SH-SY5Y (cell line): ENCODE data around the gene ITGB2.

ENCODE experiments used
- GATA2 ChIP-seq: IDR thresholded peaks from 2 replicates; pipeline ENCODE4 v1.6.1; 2011; ENCODE audit warnings: mild to moderate bottlenecking, low read depth, low read length
- GATA3 ChIP-seq: IDR thresholded peaks from 2 replicates; pipeline ENCODE4 v1.6.1; 2011; ENCODE audit warnings: low read depth, mild to moderate bottlenecking, low read length, moderate library complexity

The ITGB2 gene

DNA sequence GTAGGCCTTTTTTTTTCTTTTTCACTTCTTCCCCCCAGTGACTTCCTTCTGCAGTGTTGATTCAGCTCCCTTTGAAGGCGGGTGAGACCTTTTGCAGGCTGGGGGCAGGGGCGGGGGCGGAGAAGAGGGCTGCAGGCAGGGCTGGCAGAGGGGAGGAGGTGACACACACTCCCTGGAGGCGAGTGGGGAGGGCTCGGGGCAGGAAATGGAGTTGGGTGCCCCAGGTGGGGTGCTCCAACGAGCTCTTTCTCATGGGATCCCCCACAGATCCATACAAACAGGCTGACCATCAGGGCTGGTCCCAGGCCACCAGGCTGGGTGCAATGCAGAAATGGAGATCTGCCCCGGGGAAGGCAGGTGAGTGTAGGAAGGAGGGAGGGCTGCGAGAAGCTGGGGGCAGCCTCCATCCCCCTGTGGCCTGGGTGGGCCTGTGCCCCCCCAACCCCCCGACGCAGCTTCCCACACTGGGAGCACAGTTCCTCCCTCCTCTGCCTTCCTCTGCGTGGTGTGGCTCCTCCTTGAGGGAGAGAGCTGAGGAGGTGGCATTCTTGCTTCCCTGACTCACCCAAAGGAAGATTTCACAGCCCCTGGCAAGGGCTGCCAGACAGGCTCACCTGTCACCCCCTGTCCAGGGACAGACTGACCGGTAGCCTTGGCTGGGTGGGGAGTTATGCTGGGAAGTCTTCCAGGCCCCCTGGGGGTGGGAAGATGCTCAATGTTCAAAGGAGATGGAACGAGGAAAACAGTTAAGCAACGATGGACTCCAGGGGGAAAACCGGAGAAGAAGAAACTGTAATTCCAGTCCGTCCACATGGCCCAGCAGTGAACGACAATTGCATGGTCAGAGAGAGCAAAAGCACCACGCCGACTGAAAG, 7.1 kb upstream of the ITGB2 start:
- TF ChIP-seq GATA3: no peak
- TF ChIP-seq GATA2: no peak

DNA sequence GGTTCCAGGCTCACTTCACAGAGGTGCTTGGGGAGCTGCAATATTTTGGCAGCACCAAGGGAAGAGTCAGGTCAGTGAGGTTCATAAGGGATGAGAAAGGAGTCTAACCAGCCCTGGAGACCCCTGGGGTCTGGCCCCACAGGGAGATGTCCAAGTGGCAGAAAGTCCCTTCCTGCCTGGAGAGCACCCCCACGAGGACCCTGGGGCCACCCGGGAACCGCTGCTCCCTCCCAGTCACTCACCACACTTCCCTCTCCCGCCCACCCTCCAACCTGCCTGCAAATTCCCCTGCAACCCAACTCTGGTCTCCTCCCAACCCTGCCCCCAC, 6.5 kb upstream of the ITGB2 start:
- TF ChIP-seq GATA2 (no peak), GATA3 (no peak)

DNA sequence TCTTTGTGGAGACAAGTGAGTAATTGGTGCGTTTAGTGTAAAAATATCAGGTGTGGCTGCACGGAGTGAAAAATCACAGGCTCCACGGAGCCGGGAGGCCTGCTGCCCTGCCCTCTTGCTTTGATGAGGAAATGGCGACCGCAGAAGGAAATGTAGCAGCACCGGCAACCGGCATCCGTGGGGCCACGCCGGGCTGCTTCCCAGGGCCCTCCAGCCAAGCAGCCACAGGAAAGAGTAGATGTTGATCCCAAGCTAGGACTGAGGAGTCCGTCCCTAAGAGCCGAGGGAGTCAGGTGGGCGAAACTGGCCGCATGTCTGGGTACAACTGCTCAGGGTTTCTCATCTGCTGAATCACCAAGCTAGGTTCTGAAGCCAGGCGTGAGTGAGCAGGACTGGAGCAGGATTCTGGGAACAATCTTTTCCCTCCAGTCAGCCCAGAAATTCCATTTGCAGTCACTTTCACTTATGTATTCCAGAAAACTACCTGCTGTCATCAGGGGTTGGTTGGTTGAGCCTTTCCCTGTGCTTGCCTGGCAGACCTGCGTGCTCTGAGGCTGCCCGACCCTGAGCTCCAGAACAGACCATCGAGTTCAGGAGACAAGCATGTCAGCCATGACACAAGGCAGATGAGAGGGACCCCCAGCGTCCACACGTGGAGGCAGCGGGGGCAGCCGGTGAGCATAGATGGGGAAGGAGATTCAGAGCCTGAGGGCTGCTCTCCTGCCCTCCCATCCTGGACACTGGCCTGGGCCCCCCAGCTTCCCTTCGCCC, 5.8 kb upstream of the ITGB2 start:
- TF ChIP-seq GATA2: no peak
- no peak for TF ChIP-seq GATA3

DNA sequence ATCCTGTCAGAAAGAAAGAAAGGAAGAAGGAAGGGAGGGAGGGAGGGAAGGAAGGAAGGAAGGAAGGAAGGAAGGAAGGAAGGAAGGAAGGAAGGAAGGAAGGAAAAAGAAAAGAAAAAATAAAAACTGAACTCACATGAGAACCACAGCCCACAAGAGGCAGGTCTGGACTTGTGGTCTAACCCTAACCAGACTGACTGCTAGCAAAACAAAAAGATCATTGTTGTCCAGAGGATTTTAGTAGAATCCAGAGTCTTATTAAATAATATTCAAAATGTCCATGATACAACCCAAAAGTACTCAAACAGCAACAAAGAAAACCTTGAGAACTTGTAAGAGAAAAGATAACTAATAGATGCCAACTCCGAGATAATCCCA, 4.7 kb upstream of the ITGB2 start:
- no peak for TF ChIP-seq GATA2

DNA sequence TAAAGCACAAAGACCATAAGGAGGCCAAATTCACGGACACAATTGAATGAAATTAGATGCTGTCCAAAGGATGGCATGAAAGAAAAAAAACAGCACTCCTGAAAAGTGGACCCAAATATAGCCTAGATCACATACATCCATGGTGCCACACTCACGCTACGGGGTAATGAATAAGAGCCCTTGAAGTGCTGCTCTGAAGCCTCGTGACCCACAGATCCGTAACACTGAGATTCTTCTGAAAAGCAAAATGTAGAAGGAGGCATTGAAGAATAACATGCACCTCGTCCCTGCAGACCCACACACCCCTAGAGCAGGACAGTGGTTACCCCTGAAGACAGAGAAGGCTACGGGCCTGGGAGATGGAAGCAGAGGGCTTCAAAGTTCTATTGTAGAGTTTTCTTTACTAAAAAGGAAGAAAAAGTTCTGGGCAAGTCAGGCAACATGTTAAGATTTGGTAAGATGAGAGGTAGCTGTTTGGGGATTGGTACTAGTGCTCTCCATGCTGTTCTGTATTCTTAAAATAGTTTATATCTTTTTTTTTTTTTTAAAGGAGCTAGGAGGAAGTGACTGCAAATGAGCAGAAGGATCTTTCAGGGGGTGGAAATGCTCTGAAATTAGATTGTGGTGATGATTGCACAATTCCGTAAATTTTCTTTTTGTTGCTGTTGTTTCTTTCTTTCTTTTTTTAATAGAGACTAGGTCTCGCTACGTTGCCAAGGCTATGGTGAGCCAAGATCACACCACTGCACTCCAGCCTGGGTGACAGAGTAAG, 4.1 kb upstream of the ITGB2 start:
- TF ChIP-seq GATA3 (no peak), GATA2 (no peak)

DNA sequence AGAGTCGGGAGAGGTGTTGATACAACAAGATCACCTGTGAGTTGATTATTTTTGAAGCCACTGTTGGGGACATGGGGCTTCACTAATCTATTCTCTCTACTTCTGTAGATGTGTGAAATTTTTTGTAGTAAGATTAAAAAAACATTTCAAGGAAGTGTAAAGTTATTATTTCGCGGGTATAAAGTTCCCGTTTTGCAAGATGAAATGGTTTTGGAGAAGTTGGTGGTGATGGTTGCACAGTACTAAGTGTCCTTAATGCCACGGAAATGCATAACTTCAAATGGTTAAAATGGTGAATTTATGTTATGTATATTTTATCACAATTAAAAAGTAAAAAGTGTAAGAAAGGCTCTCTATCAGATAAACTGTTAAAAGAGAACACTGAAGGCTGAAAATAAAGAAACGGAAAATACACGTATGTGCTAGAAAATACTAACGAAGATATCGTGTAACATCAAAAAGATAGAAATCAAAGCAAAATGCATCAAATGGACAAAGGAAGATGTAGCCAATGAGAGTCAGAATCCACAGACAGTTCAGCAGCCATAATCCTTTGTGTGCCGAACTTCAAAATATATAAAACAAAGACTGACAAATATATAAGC, 2.9 kb upstream of the ITGB2 start:
- TF ChIP-seq GATA2 (no peak), GATA3 (no peak)

DNA sequence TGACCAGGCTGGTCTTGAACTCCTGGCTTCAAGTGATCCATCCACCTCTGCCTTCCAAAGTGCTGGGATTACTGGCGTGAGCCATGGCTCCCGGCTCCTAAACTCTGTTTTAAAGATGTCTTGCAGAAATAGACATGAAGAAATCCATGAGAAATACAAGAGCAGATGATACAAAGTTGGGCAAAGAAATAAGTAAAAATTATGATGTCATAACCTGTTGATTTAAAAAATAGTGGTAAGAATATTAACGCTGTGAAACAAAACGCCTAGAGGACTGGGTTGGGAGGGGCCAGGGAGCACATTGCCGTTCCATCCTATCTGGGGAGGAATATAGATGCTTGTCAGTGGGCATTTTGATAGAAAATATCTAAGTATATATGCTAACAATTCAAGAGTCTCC, 1.2 kb upstream of the ITGB2 start:
- no peak for TF ChIP-seq GATA2
- no peak for TF ChIP-seq GATA3

DNA sequence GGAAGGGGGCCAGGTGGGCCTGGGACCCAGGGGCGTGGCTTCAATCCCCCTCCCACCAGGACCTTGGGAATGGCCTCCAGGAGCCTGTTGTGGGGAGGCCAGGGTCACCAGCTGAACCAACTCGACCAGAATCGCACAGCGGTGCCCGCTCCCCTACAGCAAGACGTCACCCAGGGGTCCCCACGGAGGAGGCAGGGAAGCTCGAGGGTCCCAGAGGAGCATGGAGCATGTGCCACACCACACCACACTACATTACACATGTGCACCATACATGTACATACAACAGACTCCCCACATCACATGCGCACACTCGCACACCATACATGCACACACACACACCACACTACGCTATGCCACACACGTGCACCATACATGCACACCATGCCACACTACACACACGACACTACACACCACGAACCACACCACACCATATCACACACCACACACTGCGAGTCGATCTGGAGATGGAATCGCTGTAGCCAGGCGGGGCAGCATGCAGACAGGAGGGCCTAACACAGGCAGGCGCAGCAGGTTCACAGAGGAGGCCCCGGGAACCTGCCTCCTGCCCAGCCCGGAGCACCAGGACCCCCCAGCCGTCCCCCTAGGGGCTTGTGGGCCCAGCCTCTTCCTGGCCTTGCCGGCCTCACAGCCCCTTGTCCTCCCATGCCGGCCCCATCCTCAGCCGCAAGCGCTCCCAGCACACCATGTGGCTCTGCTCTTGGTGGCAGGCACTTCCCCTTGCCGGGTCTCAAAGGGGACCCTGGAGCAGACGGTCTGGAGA, 596 bp downstream of the ITGB2 start:
- TF ChIP-seq GATA2 (no peak), GATA3 (no peak)

DNA sequence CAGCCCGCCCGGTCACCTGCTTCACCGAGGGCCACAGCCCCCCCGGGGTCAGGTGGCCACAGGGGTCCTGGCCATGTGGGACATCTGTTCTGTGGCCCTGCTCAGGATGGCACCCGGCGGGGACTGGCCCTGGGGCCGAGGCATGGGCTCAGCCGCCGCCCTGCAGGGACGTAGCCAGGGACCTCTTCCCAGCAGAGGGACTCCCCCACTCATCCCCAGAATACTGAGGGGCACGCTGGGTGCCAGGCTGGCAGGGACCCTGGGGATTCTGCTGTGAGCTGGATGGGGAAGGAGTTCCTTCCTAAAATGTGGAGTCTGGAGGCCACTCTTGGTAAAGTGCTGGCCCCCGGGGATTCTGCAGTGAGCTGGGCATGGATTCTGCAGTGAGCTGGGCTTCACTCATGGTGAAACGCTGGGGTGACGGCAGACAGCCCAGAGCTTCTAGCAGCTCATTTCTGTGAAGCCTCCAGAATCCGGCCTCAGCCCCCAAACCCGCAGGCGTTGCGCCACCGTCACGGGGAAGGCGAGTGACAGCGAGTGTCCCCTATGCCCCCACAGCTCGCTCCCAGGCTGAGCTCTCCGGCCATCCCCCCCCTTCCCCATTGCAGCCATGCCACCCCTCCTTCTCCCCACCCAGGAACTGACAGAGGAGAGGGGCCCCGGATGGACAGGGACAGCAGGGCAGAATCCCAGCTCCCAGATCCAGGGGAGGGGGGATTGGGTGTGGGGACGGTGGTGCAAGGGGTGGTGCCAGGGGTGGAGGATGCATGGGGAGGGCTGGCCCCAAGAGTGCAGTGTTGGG, 1.4 kb downstream of the ITGB2 start:
- TF ChIP-seq GATA2 (no peak), GATA3 (no peak)

DNA sequence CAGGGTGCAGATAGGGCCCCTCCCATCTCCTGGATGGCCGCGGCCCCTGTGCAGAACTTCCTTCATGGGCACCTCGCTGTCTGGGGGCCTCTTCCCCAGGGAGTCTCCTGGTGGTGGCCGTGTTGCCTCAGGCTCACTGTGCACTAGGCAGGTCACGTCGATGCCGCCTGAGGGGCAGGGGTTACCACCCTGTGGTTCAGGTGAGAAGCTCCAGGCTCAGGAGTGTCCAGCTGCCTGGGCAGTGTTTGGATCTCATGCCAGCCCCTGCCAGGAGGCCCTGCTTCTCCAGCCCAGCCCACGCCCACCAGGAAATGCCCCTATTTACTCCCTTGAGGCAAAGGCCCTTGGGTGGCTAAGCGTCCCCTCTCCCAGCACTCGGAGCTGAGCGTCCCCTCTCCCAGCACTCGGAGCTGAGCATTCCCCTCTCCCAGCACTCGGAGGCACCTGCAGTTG, 2.1 kb downstream of the ITGB2 start:
- no peak for TF ChIP-seq GATA2
- no peak for TF ChIP-seq GATA3

DNA sequence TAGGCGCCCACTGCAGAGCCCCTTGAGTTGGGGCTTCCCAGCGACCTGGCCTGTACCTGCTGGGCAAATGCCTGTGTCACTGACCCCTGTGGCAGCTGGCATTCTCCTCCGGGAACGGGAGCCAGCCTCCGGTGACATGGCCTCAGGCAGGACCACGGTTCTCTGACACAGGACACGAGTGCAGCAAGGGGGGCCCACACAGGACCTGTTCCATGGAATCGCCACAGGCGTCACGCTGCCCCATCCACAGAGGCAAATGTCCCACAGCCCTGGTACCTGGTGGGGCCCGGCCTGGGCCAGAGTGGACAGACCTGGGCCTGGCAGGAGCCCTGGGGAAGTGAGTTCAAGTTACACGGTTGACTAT, 2.6 kb downstream of the ITGB2 start:
- TF ChIP-seq GATA2: no peak
- TF ChIP-seq GATA3: no peak

DNA sequence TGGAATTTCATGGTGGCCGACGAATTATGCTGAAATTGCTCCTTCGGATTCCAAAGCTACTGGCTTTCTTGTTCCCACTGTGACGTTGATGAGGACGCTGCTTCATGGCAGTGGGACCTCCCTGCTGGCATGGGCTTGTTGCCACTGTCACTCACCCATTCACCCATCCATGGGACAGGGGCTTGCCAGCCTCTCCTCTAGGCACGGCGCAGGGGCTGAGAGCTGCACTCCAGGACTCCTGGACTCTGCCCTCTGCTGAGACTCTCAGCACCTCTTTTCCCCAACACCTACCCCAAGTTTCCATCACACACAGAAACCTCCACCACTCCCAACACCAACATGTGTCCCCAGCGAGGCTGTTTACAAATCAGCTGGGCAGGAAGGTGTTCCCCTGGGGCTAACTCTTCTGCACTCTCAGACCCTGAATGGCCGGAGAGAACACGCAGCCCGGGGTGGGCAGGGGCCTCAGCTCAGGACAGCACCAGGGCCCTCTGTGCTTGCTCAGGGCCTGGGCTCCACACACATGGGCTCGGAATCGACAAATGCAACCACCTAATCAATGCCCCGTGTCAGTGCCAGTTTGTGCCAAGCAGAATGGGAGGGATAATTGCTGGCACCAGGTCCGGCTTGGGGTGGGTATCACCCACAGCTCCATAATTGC, 3.1 kb downstream of the ITGB2 start:
- TF ChIP-seq GATA2 (no peak), GATA3 (no peak)

DNA sequence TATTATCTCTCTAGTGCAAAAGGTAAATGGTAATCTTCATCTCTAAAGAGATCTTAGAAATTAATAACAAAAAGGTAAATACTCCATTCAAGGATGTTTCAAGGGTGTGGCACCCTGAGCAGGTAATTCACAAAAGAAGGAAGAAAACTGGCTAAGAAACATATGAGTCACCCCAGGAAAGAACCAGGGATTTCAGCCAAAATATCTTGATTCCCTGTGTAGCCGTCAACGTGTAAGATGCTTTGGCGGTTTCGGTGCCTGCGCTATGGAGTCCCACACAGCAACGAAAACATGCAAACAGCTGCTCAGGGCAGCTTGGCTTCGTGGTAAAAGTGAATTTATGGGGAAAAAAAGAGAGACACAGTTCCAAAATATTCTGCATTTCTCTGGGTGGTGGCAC, 3.7 kb downstream of the ITGB2 start:
- TF ChIP-seq GATA3 (no peak), GATA2 (no peak)
